ENCODE results near the gene ANXA4.

DNA sequence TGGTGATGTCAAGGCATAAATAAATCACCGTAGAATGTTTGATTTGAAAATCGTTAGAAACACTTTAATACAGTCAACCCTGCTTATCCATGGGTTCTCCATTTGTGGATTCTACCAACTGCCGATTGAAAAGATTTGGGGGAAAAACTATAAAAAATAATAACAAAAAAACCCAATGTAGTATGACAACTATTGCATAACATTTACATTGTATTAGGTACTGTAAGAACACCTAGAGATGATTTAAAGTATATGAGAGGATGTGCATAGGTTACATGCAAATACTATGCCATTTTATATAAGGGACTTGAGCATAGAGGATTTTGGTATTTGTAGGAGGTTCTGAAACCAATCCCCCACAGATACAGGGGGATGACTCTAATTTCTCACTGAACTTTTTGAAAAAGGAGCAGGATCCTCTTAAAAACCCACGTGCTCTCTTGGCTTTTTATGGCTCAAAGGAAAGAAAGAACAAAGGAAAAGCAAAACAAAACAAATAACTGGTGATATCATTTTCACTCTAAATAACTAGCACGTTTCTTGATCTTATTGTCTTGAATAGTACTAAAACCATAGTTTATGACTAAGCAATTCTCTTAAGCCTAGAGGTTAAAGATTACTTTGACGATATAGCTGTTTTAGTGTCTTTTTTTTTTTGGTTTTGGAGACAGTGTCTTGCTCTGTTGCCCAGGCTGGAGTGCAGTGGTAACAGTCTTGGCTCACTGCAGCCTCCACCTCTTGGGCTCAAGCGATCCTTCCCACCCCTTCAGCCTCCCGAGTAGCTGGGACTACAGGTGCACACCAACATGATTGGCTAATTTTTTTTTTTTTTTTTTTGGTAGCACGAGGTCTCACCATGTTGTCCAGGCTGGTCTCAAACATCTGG lies 104.5 kb downstream of the ANXA4 start:
- no peak for TF ChIP-seq POLR2A (IDR thresholded peaks at IDR 0.05)
- no peak for TF ChIP-seq CTCF (IDR thresholded peaks at IDR 0.05)
- no peak for TF ChIP-seq POLR2AphosphoS5 (IDR thresholded peaks at IDR 0.05)

Data from sigmoid colon (tissue), 4 donors.